Dedifferentiated amniotic fluid mesenchymal stem cell (primary cell): ENCODE measurements around the gene C2CD2.

Experiments
- DNase-seq: peaks from one replicate; pipeline ENCODE4 v3.0.0-alpha.2; 2016; ENCODE audit errors: extremely low spot score

Gene C2CD2

DNA sequence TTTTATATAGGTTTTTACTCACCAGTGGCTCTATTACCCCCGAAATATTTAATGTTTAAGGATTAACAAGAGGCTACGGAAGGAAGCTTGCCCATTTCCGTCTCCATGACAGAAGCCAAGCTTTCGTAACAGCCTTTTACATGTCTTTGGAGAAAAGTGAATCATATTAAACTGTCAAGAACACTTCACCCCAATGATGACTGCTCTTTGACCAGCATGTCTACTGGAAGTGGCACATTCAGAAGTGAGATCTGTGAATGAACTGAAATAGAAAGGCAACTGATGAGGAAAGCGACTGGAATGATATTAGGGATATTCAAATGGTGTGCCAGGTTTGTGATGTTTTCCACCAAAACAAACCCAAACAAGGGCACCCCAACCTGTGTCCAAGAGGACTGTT is 66.2 kb downstream of the C2CD2 start:
- no peak for DNase-seq

DNA sequence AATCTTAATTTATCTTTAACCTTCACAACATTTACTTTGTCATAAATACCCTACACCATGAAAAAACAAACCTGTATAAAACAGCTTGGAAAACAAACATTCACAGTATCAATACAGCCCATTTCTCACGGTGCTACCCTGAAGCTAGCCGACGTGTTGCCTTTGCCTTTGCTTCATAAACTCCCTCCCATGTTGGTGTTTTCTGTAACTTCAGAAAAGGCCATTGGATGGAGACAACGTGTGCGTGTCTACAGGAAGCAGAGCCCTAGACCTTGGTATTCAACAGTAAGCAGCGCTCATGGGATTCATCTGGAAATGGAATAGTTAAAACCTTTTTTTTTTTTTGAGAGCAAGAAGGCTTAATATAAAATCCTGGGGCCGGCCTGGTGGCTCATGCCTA is 67.5 kb downstream of the C2CD2 start:
- no peak for DNase-seq

DNA sequence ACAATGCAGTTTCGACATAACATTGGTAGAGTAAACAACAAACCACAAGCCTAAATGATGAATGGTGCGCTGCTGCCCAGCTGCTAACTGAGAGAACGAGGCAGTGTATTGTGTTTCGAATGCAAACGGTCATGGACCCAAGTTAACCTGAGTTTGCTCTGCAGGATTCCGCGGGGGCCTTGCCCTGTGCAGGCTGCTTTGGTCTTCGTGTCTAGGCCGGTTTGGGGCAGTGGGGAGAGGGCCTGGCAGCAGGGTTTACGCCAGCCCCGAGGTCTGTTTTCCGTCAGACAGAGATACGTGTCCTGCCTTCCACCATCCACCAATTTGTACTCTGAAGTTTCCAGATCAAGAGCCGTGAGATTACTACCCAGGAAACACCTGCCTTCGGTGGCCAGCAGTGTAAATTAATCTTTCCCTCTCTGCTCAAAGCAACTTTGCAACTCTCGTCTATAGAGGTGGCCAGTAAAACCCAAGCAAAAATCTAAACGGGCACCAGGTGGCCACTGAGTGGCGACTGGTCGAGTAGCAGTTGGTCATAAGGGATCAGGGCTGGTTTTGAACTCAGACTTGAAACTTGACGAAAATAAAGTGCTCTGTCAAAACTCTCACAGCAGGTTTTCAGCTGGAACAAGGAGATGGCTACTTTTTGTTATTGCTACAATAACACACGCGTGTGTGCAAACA is 68.3 kb downstream of the C2CD2 start:
- DNase-seq: no peak

DNA sequence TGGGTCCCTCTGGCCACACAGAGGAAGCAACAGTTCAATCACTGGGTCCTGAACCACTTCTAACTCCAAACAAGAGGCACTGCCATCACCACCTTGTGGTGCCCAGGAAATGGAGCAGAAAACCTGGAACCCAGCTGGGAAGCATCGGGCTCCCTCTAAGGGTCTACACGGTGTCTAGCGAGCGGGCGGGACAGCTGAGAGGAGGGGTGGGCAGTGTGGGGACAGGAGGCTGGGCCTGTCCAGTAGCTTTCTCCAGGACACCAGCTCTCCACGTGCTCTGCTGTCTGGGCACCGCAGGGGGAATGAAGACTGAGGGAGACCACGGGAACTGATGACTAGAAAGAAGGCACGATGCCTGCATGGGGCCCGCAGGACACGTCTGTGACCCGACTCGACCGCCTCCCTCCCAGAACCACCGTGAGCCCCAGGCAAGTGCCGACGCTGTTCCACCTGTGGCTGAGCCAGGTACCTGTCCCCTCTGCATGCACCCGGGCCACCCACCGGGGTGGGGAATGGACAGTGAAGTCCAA is 69.3 kb downstream of the C2CD2 start:
- no peak for DNase-seq

DNA sequence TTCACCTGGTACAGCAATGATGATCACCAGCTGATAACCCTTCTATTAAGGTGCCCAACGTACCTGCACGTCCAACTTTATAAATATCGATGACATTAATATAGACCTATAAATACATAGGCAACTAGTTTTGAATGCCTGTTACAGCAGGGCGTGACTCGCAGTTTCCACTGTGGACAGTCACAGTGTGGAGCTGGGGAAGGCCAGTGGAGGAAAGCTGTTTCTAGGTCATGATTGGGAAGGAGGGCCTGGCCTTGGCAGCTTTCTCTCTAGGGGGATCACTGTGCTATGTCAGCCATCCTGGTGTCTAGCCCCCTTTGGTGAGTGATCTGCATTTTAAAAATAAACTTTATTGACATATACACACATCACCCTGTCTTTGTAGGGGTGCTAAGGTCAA is 70.2 kb downstream of the C2CD2 start:
- DNase-seq: no peak

DNA sequence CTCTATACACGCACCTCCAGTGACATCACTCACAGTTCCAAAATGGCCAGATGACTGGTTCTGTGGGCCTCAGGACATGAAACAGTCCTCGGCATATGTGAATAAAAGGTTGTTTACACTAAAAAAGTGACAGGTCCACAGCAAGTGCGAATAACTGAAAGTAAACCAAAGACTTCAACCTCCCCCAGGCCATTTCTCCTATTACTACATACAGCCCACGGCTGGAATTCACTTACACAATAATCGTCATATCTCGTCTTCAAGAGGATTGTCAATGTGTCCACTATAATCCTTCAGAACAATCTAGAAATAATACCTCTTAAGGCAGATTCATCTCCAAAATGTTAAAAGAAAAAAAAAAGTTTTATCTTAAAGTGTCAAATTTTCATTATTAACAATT is 72.8 kb downstream of the C2CD2 start:
- DNase-seq: no peak

DNA sequence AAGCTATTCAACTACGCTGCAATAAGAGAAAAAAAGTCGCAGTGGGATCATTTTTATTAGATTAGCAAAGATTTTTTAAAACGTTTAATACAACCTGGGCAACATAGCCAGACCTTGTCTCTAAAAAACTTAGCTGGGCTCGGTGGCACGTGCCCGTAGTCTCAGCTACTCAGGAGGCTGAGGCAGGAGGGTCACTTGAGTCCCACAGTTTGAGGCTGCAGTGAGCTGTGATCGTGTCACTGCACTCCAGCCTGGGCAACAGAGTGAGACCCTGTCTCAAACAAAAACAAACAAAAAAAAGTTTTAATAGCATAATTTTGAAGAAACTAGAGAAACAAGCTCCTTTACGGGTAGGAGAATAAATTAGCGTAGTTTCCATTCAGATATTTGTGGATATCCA is 73.7 kb downstream of the C2CD2 start:
- no peak for DNase-seq

DNA sequence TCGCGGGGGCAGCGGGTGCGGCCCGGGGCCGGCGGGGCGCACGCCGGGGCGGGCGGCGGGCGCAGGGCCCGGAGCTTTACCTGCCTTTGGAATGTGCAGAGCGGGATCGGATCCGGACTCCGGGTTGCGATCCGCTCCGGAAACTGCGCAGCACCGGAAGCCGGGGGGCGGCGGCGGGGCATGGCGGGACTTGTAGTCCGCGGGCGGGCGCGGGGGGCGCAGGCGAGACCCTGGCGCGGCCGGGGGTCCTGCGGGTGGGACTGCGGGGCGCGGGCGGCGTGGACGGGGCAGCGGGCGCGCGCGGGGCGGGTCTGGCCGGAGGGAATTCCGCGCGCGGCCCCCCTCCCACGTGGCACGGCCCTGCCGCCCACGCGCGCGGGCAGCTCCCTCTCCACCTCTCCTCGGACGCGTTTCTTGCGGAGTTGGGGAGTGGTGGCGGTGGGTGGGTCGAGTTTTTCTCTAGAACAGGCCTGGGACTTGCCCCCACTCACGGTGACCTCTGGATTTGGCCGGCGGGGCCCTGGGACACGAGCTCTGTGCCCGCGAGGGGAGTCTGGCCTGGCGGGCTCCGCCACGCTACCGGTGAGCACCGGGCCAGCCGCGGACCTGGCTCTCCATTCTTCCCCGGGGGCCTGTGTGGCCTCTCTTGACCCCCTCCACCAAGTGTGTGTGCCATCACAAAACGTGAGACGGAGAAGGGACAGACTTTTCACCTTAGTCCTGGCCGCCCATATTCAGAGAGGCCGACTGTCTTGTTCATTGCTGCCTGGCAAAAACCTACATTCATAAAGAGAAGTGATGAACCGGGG is 74.4 kb downstream of the C2CD2 start, which contains the start of gene PRDM15:
PRDM15 (minus strand) TSS at position 155 of the 809 bp plus-strand sequence. CDS start 18,981 bp downstream, outside the sequence.
- DNase-seq: peak; percentile 60

DNA sequence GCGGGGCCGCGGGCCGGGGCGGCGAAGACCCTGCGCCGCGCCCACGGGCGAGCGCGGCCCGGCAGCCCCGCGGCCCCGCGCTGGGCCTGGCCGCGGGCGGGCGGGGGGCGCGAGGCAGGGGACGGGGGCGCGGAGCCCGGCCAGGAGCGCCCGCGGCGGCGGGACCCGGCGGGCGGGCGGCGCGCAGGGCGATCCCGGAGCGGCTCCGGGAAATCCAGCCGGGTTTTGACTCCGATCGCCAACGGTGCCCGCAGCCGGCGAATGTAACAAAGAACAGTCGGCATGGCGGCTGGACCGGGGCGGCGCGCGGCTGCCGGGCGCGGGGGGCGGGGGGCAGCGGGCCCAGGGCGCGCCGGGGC is 75.0 kb downstream of the C2CD2 start:
- DNase-seq: peak; percentile 75

DNA sequence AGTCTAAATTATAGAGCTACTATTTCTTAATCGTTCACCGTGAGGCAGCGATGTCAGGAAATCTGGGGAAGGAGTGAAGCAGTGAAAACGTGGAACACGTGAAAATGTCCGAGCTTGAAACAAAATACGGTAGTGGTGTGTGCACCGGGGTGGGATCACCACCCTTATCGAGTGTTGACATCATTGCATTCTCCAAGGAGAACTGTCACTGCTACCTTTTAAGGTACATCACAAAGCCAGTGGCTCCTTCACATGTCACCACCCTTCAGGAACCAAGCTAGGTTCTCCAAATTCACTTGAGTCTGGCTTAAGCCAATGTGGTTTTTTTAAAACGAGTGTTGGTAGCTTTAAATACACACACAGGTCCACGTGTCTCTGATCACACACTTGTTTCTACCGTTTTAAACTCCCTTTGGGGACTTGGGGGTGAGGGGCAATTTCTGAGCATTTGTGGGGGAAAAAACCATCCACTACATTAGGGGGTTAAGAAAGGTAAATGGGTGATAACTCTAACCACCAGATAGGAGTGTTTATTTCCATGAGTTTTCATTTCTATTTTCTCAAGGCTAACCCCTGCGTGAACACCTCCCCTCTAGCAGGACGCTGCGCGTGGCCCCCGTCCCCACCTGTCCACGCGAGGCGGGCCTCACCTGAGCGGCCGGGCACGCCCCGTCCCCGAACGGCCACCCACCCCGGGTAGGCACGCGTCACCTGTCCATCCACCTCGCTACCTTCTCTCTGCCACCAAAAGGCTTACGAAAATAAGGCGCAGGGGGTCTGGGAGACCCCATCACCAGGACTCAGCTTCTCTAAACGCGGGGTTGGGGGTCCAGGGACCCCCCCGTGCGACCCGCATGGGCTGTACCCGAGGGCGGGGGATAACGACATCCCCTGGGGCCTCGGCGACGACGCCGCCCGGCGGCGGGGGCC is 75.7 kb downstream of the C2CD2 start:
- no peak for DNase-seq

DNA sequence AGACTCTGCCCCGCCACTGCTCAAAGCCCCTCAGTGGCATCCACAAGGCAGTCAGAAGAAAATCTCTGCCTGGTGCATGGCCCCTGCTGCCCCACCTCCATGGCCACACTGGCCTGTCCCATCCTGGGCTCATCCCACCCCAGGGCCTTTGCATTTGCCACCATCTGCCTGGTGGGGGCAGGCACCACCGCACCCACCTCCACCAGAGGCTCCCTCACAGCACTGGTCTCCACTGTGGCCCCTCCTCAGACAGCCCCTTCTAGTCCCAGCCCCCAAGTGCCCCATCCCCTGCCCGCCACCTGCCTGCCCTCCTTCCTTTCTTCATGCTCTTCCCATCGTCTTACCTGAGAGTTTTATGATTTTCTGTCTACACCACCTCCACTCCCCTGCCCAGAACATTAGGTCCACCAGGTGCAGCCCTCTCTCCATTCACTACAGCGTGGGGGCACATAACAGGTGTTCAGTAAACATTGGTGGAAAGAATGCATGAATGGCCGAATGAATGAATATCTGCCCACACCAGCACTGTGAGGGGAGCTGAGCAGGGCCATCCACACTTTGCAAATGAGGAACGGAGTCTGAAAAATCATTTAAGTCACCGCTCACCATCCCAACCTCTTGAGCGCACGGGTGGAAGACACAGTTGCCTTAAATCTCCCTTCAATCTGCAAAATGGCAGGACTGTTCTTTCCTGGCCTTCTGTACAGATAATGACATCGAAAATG is 76.7 kb downstream of the C2CD2 start:
- DNase-seq: no peak

DNA sequence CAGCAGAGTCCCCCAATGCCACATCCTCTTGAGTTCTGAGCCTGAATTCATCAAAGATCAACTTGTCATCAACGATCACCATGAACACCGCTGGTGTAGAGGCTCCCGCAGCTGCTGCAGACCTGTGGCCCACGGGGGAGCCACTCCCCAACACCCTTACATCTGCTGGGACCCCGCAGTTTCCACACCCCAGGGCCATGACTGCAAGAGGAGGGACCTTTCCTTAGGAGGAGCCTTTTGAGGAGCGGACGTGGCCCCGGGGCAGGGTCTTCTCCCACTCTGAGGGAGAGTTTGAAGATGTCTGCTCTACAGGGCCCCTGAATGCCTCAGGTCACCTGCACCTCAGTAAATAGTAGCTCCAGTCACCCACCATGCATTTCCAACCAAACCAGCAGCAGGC is 77.4 kb downstream of the C2CD2 start:
- no peak for DNase-seq

DNA sequence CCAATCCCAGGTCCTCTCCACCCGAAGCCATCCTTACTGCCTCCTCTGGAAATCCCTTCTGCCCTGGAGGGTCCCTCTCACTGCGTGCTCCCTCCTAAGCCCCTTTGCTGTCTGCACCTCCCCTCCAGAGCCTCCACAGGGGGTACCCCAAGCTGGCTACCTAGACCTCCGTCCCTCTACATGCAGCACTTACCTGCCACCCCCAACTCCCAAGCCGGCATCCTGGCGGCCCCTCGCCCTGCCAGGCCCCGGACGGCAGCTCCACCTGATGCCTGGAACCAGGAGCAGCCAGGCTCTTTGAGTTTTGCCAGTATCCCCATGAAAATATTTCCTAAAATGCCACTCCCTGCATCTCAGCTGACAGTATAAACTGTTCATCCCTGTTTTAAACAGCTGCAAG is 78.7 kb downstream of the C2CD2 start:
- no peak for DNase-seq

DNA sequence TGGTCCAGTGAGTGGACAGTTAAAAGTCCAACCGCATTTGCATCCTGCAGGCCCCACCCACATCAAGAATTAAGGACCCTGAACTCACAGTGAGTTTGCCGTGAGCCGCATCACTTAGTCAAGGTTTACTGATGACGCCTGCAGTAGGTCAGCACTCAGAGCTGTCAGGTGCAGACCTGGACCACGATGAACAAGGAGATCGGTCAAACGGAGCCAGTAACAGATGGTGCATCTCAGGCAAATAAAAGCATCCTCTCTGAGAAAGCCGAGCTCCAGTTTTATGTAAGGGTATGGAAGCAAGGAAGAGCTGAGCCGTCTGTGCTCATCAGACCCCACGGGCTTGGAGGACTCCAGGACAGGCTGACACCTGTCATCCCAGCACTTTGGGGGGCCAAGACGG is 79.2 kb downstream of the C2CD2 start:
- DNase-seq: no peak

DNA sequence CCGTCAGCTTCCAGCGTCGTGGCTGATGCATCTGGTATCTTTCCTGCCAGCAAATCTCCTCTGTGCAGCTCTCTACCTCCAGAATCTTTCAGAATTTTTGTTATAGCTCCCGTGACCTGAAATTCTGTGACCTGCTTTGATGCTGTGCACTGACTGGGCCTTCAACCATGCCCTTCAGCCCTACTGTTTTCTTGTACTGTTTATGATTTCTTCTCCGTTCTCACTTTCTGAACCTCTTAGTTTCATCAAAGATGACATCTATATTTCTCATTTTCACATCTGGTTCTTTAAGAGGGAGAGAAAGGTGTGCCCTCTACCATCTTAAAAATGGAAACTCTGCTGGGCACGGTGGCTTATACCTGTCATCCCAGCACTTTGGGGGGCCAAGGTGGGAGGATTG is 80.4 kb downstream of the C2CD2 start:
- no peak for DNase-seq

DNA sequence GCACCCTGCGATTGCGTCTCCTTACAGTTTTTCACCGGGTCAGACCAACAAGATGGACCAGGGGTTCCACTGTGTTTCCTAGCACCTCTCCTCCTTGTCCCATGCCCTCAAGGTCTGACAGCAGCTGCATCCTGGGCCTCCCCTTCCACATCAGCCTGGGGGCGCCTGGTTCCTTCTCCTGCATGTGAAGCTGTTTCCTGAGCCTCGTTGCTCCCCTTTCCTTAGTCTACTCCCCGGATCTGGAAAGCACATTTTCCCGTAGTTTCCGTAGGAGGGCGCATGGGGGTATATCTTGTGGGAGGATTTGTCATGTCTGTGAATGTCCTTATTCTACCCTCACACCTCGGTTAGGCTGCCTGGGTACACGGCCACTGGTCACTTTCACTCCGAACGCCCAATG is 80.8 kb downstream of the C2CD2 start:
- DNase-seq: no peak

DNA sequence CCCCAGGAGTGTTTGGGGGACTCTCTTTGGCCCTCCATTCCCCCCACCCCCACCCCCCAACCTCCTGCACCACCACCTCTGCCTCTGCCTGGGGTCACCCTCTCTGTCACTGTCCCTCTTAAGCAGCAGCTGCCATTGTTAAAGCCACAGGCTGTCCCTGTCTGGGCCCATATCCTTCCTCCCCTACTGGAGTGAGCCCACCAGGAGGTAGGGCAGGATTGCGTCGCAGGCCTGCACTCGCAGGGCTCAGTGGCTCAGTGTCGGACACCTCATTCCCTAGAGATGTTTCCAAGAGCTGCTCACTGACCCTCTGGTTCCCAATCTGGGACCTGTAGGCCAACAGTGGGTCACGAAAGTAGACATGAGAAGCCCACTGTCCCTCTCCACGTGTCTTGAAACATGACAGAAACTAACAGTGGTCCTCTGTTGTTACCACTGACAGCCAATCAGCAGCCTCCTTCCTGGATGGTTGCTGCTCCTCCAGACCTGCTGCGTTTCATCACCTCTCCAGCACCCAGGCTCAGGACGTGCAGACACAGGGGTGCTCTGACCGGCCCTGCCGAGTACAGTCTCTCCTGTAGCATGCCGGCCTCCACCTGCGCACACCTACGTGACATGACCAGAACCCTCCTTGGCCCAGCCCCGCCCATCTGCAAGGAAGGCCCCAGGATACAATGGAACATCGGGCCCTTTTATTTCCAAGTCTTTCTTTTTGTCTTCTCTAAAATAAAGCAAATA is 82.4 kb downstream of the C2CD2 start:
- no peak for DNase-seq

DNA sequence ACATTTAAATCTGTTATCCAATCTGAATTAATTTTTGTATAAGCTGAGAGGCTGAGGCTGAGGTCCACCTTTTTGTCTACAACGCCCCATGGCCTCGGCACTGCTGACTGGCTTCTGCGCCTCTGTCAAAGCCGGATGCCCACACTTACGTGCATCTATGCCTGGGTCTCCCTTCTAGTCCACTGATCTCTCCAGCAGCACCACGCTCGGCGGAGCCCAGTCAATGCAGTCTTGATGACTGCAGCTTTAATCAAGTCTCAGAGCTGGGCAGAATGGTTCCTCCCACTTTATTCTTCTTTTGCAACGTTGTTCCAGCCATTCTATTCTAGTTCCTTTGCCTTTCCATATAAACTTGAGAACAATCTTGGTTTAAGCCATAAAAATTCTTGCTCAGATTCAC is 84.0 kb downstream of the C2CD2 start:
- DNase-seq: no peak

DNA sequence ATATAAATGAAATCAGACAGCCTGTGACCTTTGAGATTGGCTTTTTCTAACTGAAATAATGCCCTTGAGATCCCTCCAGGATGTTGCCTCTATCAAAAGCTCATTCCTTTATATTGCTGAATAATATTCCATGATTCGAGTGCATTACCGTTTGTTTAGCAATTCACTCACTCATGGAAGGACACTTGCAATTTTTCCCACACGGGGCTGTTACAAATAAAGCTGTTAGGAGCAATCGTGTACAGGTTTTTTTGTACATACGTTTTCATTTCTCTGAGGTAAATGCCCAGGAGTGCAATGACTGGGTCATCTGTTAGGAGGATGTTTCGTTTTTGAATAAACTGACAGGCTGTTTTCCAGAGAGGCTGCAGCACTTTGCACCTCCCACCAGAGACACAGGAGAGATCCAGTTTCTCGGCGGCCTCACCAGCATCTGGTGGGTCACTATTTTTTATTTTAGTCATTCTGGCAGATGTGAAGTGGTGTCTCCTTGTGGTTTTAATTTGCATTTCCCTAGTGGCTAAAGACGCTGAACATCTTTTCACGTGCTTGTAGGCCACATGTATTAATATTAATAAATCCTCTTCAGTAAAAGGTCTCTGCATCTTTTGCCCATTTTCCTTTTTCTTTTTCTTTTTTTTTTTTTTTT is 85.6 kb downstream of the C2CD2 start:
- DNase-seq: no peak

DNA sequence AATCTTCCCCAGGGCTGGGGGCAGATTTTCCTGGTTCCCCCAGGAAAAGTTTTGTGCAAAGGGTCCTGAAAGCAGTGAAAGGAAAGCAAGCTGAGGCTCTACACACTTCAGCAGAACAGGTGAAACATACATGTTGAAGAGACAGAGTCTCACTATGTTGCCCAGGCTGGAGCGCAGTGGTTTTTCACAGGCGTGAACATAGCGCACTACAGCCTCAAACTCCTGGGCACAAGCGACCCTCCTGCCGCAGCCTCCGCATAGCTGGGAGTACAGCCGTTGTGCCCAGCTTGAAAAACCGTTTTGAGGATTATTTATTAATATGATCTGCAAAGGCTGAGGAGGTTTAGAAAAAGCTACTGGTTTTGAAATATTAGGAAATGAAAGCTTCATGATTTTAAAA is 86.5 kb downstream of the C2CD2 start:
- no peak for DNase-seq
